Endothelial cell of umbilical vein (primary cell): ENCODE data around the gene MEI1. TPM values are rescaled to one million over a fixed set of nuclear protein-coding genes. Genes with fewer than 3 reads are reported as not detected.

Experiments
- BruUV-seq: library from RNA; stranded (reverse); fragments of 400-500 nt; replicated peaks from 2 replicates; lab custom pipeline; 2021; lab: Mats Ljungman, UMichigan
- CTCF ChIA-PET: fragments of 300-600, 350-600 bp; sonication (Branson Sonifier 250); formaldehyde crosslinking; loops from one replicate; lab custom pipeline; 2021; ENCODE audit warnings: antibody characterized with exemption, inconsistent platforms; lab: Charles Lee
- POLR2A ChIA-PET: fragments of 300-600, 350-600 bp; sonication (Branson Sonifier 250); formaldehyde crosslinking; loops from one replicate; lab custom pipeline; 2021; ENCODE audit warnings: antibody characterized with exemption, inconsistent platforms; lab: Charles Lee
- DNase-seq: peaks from one replicate; pipeline ENCODE4 v3.0.0-alpha.2; 2011; ENCODE audit warnings: low read depth, low spot score
- FAIRE-seq: peaks from 2 replicates; lab custom pipeline; 2011; peaks lifted over from hg19 to GRCh38; lab: Jason Lieb, UNC
- H2AFZ ChIP-seq: 2 replicates; pipeline ENCODE4 v1.6.0; 2012; ENCODE audit warnings: low read depth, low read length, control low read depth, inconsistent platforms
- H3K27ac ChIP-seq: 2 replicates; pipeline ENCODE4 v1.5.1; 2011; ENCODE audit warnings: low read depth, mild to moderate bottlenecking, control low read depth, low read length, moderate library complexity; ENCODE audit not compliant: insufficient read depth
- H3K27me3 ChIP-seq, 2 experiments: 2 replicates each; pipeline versions ENCODE4 v1.6.0 to v1.6.1; 2011; ENCODE audit warnings: low read length in 2 of 2, mixed read lengths in 1 of 2; ENCODE audit not compliant: control insufficient read depth in 2 of 2, insufficient read depth in 2 of 2
- H3K36me3 ChIP-seq, 2 experiments: 2 replicates in 1 of 2; 3 replicates in 1 of 2; pipeline ENCODE4 v1.5.1; 2011; ENCODE audit warnings: low read length in 2 of 2, mild to moderate bottlenecking in 1 of 2, moderate library complexity in 1 of 2; ENCODE audit not compliant: control insufficient read depth in 2 of 2, insufficient read depth in 2 of 2; ENCODE audit errors: extremely low read depth in 1 of 2
- H3K4me1 ChIP-seq: 3 replicates; pipeline ENCODE4 v1.5.1; 2011; ENCODE audit warnings: mild to moderate bottlenecking, low read length; ENCODE audit not compliant: control insufficient read depth, insufficient read depth; ENCODE audit errors: extremely low read depth
- H3K4me2 ChIP-seq: 2 replicates; pipeline ENCODE4 v1.6.1; 2011; ENCODE audit warnings: low read length, control low read depth, mixed read lengths; ENCODE audit not compliant: insufficient read depth
- H3K4me3 ChIP-seq, 3 experiments: fragments of 200-600 bp in 1 of 3; sonication (generic), shearing (Covaris generic) in 1 of 3; replicated peaks in 1 of 3; 2 replicates each; pipeline ENCODE4 v1.5.1; 2011 to 2016; ENCODE audit warnings: control low read depth in 3 of 3, low read length in 3 of 3, mild to moderate bottlenecking in 2 of 3, inconsistent platforms in 1 of 3, low read depth in 1 of 3, moderate library complexity in 1 of 3; ENCODE audit not compliant: insufficient read depth in 1 of 3
- H3K79me2 ChIP-seq: 2 replicates; pipeline ENCODE4 v1.6.0; 2012; ENCODE audit warnings: low read length, inconsistent platforms; ENCODE audit not compliant: control insufficient read depth, insufficient read depth
- H3K9ac ChIP-seq: replicated peaks from 2 replicates; pipeline ENCODE3; 2011; ENCODE audit warnings: low read length, control low read depth; ENCODE audit not compliant: insufficient read depth; ENCODE audit errors: extremely low read depth
- H3K9me1 ChIP-seq: replicated peaks from 3 replicates; pipeline ENCODE4 v1.6.0; 2011; ENCODE audit warnings: mild to moderate bottlenecking, low read length; ENCODE audit not compliant: control insufficient read depth, insufficient read depth; ENCODE audit errors: extremely low read depth
- H3K9me3 ChIP-seq: replicated peaks from 2 replicates; pipeline ENCODE4 v1.5.1; 2012; ENCODE audit warnings: low read length, inconsistent platforms; ENCODE audit not compliant: control insufficient read depth, insufficient read depth
- H4K20me1 ChIP-seq: replicated peaks from 2 replicates; pipeline ENCODE3; 2011; ENCODE audit warnings: mild to moderate bottlenecking, low read length; ENCODE audit not compliant: control insufficient read depth, insufficient read depth; ENCODE audit errors: extremely low read depth
- EZH2 ChIP-seq: IDR thresholded peaks from 2 replicates; pipeline ENCODE4 v1.6.1; 2012; ENCODE audit warnings: borderline replicate concordance, low read depth, mild to moderate bottlenecking, moderate library complexity, low read length, inconsistent platforms; ENCODE audit not compliant: severe bottlenecking
- FOS ChIP-seq: IDR thresholded peaks from 2 replicates; pipeline ENCODE4 v1.6.1; 2011; ENCODE audit warnings: mild to moderate bottlenecking, low read length, moderate library complexity, borderline replicate concordance; ENCODE audit not compliant: insufficient read depth
- GATA2 ChIP-seq: IDR thresholded peaks from 2 replicates; pipeline ENCODE4 v1.7.0; 2011; ENCODE audit warnings: low read depth, mild to moderate bottlenecking, moderate library complexity, mixed read lengths, low read length; ENCODE audit not compliant: insufficient read length, insufficient read depth
- MYC ChIP-seq: IDR thresholded peaks from one replicate; pipeline ENCODE4 v1.6.1; 2011; ENCODE audit warnings: mild to moderate bottlenecking, low read depth, low read length
- POLR2A ChIP-seq: IDR thresholded peaks from 2 replicates; pipeline ENCODE4 v1.6.1; 2012; ENCODE audit warnings: low read depth, mild to moderate bottlenecking, control low read depth, low read length
- POLR2AphosphoS5 ChIP-seq: IDR thresholded peaks from 2 replicates; pipeline ENCODE4 v1.6.1; 2012; ENCODE audit warnings: low read depth, mild to moderate bottlenecking, control low read depth, low read length, moderate library complexity; ENCODE audit not compliant: insufficient read depth
- dilution Hi-C: fragments of 300-500 bp; cut with MboI; formaldehyde crosslinking; loops from one replicate; pipeline ENCODE4 v1.15.0; 2019; ENCODE audit warnings: low sequenced_read_pairs; ENCODE audit not compliant: extremely low pct_ligation_motif_present
- intact Hi-C: fragments of 100-400 bp; cut with micrococcal nuclease; formaldehyde crosslinking; loops from one replicate; pipeline ENCODE4 v1.10.0; 2022
- polyA plus RNA-seq, 4 experiments: library from polyadenylated mRNA; depleted of rRNA in 3 of 4; stranded (reverse) in 3 of 4; unstranded in 1 of 4; fragments of >200 nt; gene quantifications; 2 replicates each; pipeline versions ENCODE4 v1.2.1 to v1.2.3, GENCODE V29; 2011 to 2012; ENCODE audit warnings: missing spikeins in 1 of 4
- total RNA-seq: library from RNA; stranded (reverse); gene quantifications from 2 replicates; pipeline ENCODE4 v1.2.3, GENCODE V29; 2021
- TF ChIP-seq, protein P1 (sequence below): IDR thresholded peaks from 2 replicates; pipeline ENCODE4 v1.6.1; 2011; ENCODE audit not compliant: insufficient read depth, insufficient read length
- TF ChIP-seq, protein P2 (sequence below), 2 donors: IDR thresholded peaks; 1 replicate in 1 of 2; 2 replicates in 1 of 2; pipeline ENCODE4 v1.5.1; 2011; ENCODE audit warnings: low read length in 2 of 2, mild to moderate bottlenecking in 2 of 2, moderate library complexity in 2 of 2, control low read depth in 1 of 2, inconsistent platforms in 1 of 2, low read depth in 1 of 2; ENCODE audit not compliant: insufficient read depth in 1 of 2; ENCODE audit errors: extremely low read depth in 1 of 2

MEI1 gene
- total and polyA plus RNA-seq, 2 donors (not counting 3 experiments of a cell fraction or from before 2014, with no cell fraction given) = 1.5 to 1.9 TPM

DNA sequence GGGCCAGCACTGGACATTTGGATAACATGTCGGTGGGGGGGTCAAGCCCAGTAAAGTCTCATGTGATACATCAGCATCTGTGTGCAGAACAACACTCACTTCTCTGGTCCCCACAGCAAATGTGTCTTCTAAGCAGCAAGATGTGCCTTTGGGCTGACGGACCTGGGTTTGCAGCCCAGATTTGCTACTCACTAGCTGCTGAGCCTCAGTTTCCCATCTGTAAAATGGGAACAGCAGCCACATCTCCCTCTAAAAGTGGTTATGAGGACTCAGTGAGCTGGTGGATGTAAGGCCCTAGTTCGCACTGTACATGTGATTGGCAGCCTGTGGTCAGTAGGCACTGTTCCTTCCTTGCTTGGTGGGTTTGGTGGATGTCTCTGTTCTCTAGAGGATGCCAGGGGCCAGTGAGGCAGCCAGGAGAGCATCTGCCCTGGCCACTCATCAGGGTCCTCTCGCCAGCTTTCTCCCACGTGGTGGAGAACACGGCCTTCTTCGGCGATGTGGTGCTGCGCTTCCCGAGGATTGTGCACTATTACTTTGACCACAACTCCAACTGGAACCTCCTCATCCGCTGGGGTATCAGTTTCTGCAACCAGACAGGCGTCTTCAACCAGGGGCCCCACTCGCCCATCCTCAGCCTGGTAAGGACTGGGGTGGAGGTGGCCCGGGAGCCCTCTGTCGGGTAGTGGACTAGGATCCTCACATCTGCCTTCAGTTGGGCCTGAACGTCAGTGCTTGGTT lies 113.7 kb downstream of the MEI1 start:
- no peak overlapping the region for H3K4me2 ChIP-seq
- no peak overlapping the region for H2AFZ ChIP-seq
- no peaks in the 10 kb centered on the region for H3K79me2 ChIP-seq
- no peak overlapping the region for H3K9ac ChIP-seq
- POLR2A ChIA-PET = no interaction called here
- H3K9me3 ChIP-seq = no peaks in the 10 kb centered on the region
- CTCF ChIA-PET = no interaction called here
- no peak overlapping the region for H3K4me3 ChIP-seq
- H4K20me1 ChIP-seq = no peaks in the 10 kb centered on the region
- intact Hi-C loops (no loop called here), dilution Hi-C loops (no loop called here)
- H3K4me1 ChIP-seq = no peaks in the 10 kb centered on the region
- no peaks in the 10 kb centered on the region for H3K9me1 ChIP-seq
- no peaks in the 10 kb centered on the region for H3K27me3 ChIP-seq
- DNase-seq (no peak), FAIRE-seq (no peak)
- no peak overlapping the region for H3K27ac ChIP-seq
- no peaks in the 10 kb centered on the region for H3K36me3 ChIP-seq
- no TSS peak for BruUV-seq
- TF ChIP-seq GATA2 = no peak
- TF ChIP-seq, protein P1, sequence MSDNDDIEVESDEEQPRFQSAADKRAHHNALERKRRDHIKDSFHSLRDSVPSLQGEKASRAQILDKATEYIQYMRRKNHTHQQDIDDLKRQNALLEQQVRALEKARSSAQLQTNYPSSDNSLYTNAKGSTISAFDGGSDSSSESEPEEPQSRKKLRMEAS = no peak
- no peak for TF ChIP-seq MYC
- TF ChIP-seq FOS = no peak
- TF ChIP-seq POLR2AphosphoS5 = no peak
- TF ChIP-seq POLR2A = no peak
- TF ChIP-seq, protein P2, sequence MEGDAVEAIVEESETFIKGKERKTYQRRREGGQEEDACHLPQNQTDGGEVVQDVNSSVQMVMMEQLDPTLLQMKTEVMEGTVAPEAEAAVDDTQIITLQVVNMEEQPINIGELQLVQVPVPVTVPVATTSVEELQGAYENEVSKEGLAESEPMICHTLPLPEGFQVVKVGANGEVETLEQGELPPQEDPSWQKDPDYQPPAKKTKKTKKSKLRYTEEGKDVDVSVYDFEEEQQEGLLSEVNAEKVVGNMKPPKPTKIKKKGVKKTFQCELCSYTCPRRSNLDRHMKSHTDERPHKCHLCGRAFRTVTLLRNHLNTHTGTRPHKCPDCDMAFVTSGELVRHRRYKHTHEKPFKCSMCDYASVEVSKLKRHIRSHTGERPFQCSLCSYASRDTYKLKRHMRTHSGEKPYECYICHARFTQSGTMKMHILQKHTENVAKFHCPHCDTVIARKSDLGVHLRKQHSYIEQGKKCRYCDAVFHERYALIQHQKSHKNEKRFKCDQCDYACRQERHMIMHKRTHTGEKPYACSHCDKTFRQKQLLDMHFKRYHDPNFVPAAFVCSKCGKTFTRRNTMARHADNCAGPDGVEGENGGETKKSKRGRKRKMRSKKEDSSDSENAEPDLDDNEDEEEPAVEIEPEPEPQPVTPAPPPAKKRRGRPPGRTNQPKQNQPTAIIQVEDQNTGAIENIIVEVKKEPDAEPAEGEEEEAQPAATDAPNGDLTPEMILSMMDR (IDR thresholded peaks at IDR 0.05; ENCODE audit: extremely low read depth in 1 of 2, insufficient read depth in 1 of 2, low read depth in 1 of 2, low read length in 2 of 2) = no peak
- no peak for TF ChIP-seq EZH2
